ENCODE data around the gene TSR3. TPM values are rescaled to one million over a fixed set of nuclear protein-coding genes. Genes with fewer than 3 reads are reported as not detected.

The TSR3 gene
- total and polyA plus RNA-seq, 2 donors from 2014 or later = 44.8 to 95.4 TPM

DNA sequence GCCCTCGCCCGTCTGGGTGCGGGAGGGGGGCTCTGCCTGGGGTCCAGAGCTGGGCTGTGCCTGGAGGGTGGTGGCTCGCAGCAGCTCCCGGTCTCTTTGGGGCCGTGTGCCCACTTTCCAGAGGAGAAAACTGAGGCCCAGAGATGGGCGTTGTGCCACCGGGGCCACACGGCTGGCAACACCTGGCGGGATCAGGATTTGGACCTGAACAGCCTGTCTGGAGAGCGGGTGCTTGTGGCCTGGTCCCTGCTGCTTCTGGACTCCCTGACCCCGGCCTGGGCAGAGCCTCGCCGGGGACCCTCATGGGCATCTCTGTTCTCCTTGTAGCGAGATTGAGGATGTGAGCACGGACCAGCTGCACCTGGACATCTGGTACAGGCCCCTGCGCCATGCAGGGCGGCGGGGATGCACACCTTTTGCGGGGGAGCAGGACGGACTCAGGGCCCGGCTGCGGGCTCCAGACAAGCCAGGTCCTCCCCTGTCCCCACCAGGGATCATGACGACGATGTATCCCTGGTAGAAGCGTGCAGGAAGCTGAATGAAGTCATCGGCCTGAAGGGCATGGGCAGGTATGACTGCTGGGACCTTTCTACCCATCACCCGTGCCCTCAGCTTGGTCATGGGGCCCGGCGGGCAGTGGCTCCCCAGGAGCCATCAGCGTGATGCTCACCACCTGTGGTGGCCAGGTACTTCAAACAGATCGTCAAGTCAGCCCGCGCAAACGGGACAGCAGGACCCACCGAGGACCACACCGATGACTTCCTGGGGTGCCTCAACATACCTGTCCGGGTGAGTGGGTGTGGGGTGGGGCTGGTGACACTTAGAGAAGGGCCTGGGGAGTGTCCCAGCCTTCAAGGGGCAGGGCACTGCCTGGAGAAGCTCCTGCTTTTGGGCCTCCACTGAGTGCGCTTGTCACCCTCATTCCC lies 9.9 kb downstream of the TSR3 start:
- peak in 1 of 5 donors; percentile 70 for DNase-seq
- Histone ChIP-seq H3K4me1 (ENCODE audit: control insufficient read depth in 2 of 3, insufficient read depth in 2 of 3, low read depth in 1 of 3, low read length in 3 of 3) (peaks cover 0 to 14% (median 0%) of the 10 kb centered on the region in 3 donors), H3K27ac (ENCODE audit: low read depth in 2 of 2, low read length in 2 of 2) (no peak overlapping the region), H3K9me3 (ENCODE audit: control insufficient read depth in 2 of 3, insufficient read depth in 1 of 3, low read length in 3 of 3) (no peaks in the 10 kb centered on the region), H3K4me3 (ENCODE audit: low read length in 3 of 3) (no peak overlapping the region), H3K36me3 (ENCODE audit: control insufficient read depth in 2 of 3, insufficient read depth in 3 of 3, low read length in 3 of 3) (peaks cover 0 to 3% (median 0%) of the 10 kb centered on the region in 3 donors), H3K9ac (ENCODE audit: low read length in 3 of 3) (no peak overlapping the region), H3K27me3 (ENCODE audit: control insufficient read depth, insufficient read depth, low read length) (no peaks in the 10 kb centered on the region)
- TF ChIP-seq, protein P1, sequence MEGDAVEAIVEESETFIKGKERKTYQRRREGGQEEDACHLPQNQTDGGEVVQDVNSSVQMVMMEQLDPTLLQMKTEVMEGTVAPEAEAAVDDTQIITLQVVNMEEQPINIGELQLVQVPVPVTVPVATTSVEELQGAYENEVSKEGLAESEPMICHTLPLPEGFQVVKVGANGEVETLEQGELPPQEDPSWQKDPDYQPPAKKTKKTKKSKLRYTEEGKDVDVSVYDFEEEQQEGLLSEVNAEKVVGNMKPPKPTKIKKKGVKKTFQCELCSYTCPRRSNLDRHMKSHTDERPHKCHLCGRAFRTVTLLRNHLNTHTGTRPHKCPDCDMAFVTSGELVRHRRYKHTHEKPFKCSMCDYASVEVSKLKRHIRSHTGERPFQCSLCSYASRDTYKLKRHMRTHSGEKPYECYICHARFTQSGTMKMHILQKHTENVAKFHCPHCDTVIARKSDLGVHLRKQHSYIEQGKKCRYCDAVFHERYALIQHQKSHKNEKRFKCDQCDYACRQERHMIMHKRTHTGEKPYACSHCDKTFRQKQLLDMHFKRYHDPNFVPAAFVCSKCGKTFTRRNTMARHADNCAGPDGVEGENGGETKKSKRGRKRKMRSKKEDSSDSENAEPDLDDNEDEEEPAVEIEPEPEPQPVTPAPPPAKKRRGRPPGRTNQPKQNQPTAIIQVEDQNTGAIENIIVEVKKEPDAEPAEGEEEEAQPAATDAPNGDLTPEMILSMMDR (IDR thresholded peaks at IDR 0.05; ENCODE audit: borderline replicate concordance, extremely low read depth, insufficient read depth) = no peak
- FAIRE-seq = no peak
- intact Hi-C loops (cut with DNase I) = no loop called here

DNA sequence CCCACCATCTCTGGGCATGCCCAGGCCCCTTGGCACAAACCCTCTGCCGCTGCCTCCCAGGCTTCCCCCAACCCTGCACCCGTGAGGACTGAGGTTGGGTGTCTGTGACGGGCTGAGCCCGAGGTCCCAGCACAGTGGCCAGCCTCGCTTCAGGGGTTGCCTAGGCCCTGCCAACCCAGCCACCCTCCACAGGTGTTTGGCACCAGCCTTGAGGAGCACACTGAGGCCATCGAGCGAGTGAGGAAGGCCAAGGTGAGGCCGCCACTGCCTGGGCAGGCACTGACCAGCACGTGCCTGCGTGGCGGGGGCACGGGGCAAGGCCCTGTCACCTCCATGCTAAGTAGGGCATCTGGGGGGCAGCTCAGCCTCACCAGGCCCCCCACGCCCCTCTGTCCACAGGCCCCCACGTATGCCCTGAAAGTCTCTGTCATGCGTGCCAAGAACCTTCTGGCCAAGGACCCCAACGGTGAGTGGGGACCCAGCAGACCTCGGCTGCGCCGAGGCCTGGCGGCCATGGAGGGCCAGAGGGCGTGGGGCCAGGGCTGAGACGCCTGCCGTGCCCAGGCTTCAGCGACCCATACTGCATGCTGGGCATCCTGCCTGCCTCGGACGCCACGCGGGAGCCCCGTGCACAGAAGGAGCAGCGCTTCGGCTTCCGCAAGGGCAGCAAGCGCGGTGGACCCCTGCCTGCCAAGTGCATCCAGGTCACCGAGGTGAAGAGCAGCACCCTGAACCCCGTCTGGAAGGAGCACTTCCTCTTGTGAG lies 10.8 kb downstream of the TSR3 start:
- H3K27me3 ChIP-seq (ENCODE audit: control insufficient read depth, insufficient read depth, low read length) = no peaks in the 10 kb centered on the region
- H3K9ac ChIP-seq (ENCODE audit: low read length in 3 of 3) = no peak overlapping the region
- H3K4me3 ChIP-seq (ENCODE audit: low read length in 3 of 3) = no peak overlapping the region
- TF ChIP-seq, protein P1 (IDR thresholded peaks at IDR 0.05; ENCODE audit: borderline replicate concordance, extremely low read depth, insufficient read depth) = no peak
- FAIRE-seq (no peak), DNase-seq (peak in 1 of 5 donors; percentile 41)
- no peak overlapping the region for H3K27ac ChIP-seq (ENCODE audit: low read depth in 2 of 2, low read length in 2 of 2)
- intact Hi-C loops (cut with DNase I) = no loop called here
- H3K36me3 ChIP-seq (ENCODE audit: control insufficient read depth in 2 of 3, insufficient read depth in 3 of 3, low read length in 3 of 3) = peaks cover 0 to 3% (median 0%) of the 10 kb centered on the region in 3 donors
- H3K9me3 ChIP-seq (ENCODE audit: control insufficient read depth in 2 of 3, insufficient read depth in 1 of 3, low read length in 3 of 3) = no peaks in the 10 kb centered on the region
- H3K4me1 ChIP-seq (ENCODE audit: control insufficient read depth in 2 of 3, insufficient read depth in 2 of 3, low read depth in 1 of 3, low read length in 3 of 3) = peaks cover 0 to 14% (median 0%) of the 10 kb centered on the region in 3 donors

DNA sequence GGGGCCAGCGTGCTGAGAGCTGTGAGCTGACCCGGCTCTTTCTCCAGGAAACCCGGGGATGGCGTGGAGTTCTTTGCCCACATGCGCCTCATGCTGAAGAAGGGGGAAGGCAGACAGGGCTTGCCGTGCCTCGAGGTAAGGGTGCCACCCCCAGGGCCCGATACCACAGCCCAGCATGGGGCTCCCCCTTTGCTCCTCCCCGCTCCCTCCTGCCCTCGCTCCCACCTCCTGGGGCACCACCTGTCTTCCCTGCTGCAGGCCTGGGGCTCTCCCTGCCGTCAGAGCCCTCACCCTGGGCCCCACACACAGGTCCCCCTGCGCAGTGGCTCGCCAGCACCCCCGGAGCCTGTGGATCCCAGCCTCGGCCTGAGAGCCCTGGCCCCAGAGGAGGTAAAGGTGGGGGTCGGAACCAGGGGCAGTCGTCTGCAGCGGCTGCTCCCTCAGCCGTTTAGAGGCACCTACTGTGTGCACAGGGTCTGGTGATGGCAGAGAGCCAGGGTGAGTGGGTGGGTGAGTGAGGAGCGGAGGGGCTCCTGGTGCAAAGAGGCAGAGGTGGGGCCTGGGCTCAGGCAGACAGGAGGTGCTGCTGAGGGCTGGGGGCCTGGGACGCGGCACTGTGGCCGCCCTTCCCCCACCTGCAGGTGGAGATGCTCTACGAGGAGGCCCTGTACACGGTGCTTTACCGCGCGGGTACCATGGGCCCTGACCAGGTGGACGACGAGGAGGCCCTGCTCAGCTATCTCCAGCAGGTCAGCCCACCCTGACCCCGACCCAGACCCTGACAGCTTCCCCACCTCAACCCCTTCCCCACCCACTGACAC lies 12.6 kb downstream of the TSR3 start:
- intact Hi-C loops (cut with DNase I) = no loop called here
- TF ChIP-seq, protein P1 (IDR thresholded peaks at IDR 0.05; ENCODE audit: borderline replicate concordance, extremely low read depth, insufficient read depth) = no peak
- no peak for FAIRE-seq
- Histone ChIP-seq H3K36me3 (ENCODE audit: control insufficient read depth in 2 of 3, insufficient read depth in 3 of 3, low read length in 3 of 3) (peaks cover 0 to 3% (median 0%) of the 10 kb centered on the region in 3 donors), H3K4me1 (ENCODE audit: control insufficient read depth in 2 of 3, insufficient read depth in 2 of 3, low read depth in 1 of 3, low read length in 3 of 3) (peaks cover 0 to 14% (median 0%) of the 10 kb centered on the region in 3 donors), H3K9ac (ENCODE audit: low read length in 3 of 3) (no peak overlapping the region), H3K4me3 (ENCODE audit: low read length in 3 of 3) (no peak overlapping the region), H3K9me3 (ENCODE audit: control insufficient read depth in 2 of 3, insufficient read depth in 1 of 3, low read length in 3 of 3) (no peaks in the 10 kb centered on the region), H3K27me3 (ENCODE audit: control insufficient read depth, insufficient read depth, low read length) (peaks cover 9% of the 10 kb centered on the region), H3K27ac (ENCODE audit: low read depth in 2 of 2, low read length in 2 of 2) (no peak overlapping the region)
- peak in 1 of 5 donors; percentile 43 for DNase-seq

All from kidney (tissue), 14 donors.